C4-2B (cell line): ENCODE measurements around the gene RNASE9.

Experiments used
- ZFX ChIP-seq: fragments of 450-650 bp; IDR thresholded peaks from 2 replicates; pipeline ENCODE4 v1.6.1; 2017
- TF ChIP-seq, protein P1 (sequence below): fragments of 450-650 bp; conservative IDR thresholded peaks from 2 replicates; pipeline ENCODE4 v1.5.1; 2017; ENCODE audit warnings: mild to moderate bottlenecking

DNA sequence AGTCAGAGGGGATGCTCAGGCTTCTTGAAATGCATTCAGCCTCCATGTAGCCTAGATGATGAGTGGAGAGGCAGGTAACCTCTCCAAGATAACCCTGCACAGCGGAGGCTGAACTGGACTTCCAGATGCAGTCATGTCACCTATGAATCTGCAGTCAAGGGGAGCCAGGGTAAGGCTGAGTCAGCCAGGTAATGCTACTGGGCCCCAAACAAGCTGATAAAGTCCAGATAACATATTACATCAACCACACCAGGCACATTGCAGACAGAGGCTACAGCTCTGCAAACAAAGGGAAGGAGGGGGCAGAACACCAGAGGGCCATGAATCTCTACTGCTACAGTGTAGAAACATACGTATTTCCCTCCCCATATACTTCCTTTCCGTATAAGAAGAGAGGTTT is 14.0 kb downstream of the RNASE9 start:
- TF ChIP-seq, protein P1, sequence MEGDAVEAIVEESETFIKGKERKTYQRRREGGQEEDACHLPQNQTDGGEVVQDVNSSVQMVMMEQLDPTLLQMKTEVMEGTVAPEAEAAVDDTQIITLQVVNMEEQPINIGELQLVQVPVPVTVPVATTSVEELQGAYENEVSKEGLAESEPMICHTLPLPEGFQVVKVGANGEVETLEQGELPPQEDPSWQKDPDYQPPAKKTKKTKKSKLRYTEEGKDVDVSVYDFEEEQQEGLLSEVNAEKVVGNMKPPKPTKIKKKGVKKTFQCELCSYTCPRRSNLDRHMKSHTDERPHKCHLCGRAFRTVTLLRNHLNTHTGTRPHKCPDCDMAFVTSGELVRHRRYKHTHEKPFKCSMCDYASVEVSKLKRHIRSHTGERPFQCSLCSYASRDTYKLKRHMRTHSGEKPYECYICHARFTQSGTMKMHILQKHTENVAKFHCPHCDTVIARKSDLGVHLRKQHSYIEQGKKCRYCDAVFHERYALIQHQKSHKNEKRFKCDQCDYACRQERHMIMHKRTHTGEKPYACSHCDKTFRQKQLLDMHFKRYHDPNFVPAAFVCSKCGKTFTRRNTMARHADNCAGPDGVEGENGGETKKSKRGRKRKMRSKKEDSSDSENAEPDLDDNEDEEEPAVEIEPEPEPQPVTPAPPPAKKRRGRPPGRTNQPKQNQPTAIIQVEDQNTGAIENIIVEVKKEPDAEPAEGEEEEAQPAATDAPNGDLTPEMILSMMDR: no peak
- no peak for TF ChIP-seq ZFX
